ENCODE measurements around the gene INSL3. TPM values are rescaled to one million over a fixed set of nuclear protein-coding genes. Genes with fewer than 3 reads are reported as not detected.

INSL3 gene
- total RNA-seq, 1 experiment from 2014 or later: 4.0 TPM

GRCh38 chr19:17842663-17843291 lies 21.5 kb upstream of the INSL3 start:
- H3K36me3 ChIP-seq (ENCODE audit: low read depth): no peaks in the 10 kb centered on the region

GRCh38 chr19:17841810-17842662 lies 20.7 kb upstream of the INSL3 start:
- H4K20me1 ChIP-seq (ENCODE audit: insufficient read depth): no peaks in the 10 kb centered on the region
- BruUV-seq (replicated peaks): TSS peak; percentile 70
- ChIA-PET CTCF (interaction anchor here (0.6 to 0.8 kb wide), 2 partner anchors 12 to 166 kb away, joined by 3 read pairs; partner anchors contain the start of gene ARRDC2), POLR2A (ENCODE audit: unreplicated experiment) (interaction anchor here (0.5 to 1.5 kb wide), 5 partner anchors 8 to 459 kb away, joined by 3 to 14 read pairs (median 6); no protein-coding TSS in a partner anchor)
- peaks cover 12% of the 10 kb centered on the region for H3K79me2 ChIP-seq (ENCODE audit: low read depth)
- peaks cover 6% of the 10 kb centered on the region for H3F3A ChIP-seq (ENCODE audit: insufficient read depth, low read depth)
- H3K4me3 ChIP-seq: peak overlapping the region; percentile 93
- H3K4me2 ChIP-seq: peak overlapping the region; percentile 91
- H3K9me3 ChIP-seq (ENCODE audit: insufficient read depth, low read depth): no peaks in the 10 kb centered on the region
- peaks cover 10% of the 10 kb centered on the region for H3K4me1 ChIP-seq (replicated peaks; ENCODE audit: insufficient read depth)
- peak; percentile 91 to 96 for DNase-seq
- intact Hi-C loops (cut with micrococcal nuclease; ENCODE audit: unreplicated experiment): loop anchor here (1.0 kb wide), 3 partner anchors 12 to 64 kb away; partner anchors contain the start of gene B3GNT3
- peak overlapping the region; percentile 98 for H2AFZ ChIP-seq
- H3K27me3 ChIP-seq (ENCODE audit: insufficient read depth, low read depth): no peaks in the 10 kb centered on the region
- no peak for TF ChIP-seq EZH2 (IDR thresholded peaks at IDR 0.05; ENCODE audit: low read depth)
- peak overlapping the region; percentile 63 for H3K27ac ChIP-seq
- no peaks in the 10 kb centered on the region for H3K9me2 ChIP-seq (ENCODE audit: insufficient read depth)
- H3K36me3 ChIP-seq (ENCODE audit: low read depth): no peaks in the 10 kb centered on the region

More at GRCh38 chr19:17842663-17843291, 21.5 kb upstream of the INSL3 start:
- no peaks in the 10 kb centered on the region for H3K27me3 ChIP-seq (ENCODE audit: insufficient read depth, low read depth)
- peaks cover 10% of the 10 kb centered on the region for H3K4me1 ChIP-seq (replicated peaks; ENCODE audit: insufficient read depth)
- TF ChIP-seq CTCF (conservative IDR thresholded peaks at IDR 0.05): no peak
- TF ChIP-seq EZH2 (IDR thresholded peaks at IDR 0.05; ENCODE audit: low read depth): no peak
- peak overlapping the region; percentile 91 for H3K4me2 ChIP-seq
- H2AFZ ChIP-seq: peak overlapping the region; percentile 98
- ChIA-PET POLR2A (ENCODE audit: unreplicated experiment) (interaction anchor here (0.5 to 1.5 kb wide), 2 partner anchors 12 to 460 kb away, joined by 6 to 7 read pairs; no protein-coding TSS in a partner anchor), CTCF (interaction anchor here (0.6 kb wide), 1 partner anchor 165 kb away, joined by 3 read pairs; the partner anchor contains the start of gene ARRDC2)
- no peaks in the 10 kb centered on the region for H4K20me1 ChIP-seq (ENCODE audit: insufficient read depth)
- no peaks in the 10 kb centered on the region for H3K9me2 ChIP-seq (ENCODE audit: insufficient read depth)
- peaks cover 6% of the 10 kb centered on the region for H3F3A ChIP-seq (ENCODE audit: insufficient read depth, low read depth)
- H3K9me3 ChIP-seq (ENCODE audit: insufficient read depth, low read depth): no peaks in the 10 kb centered on the region
- peak overlapping the region; percentile 63 for H3K27ac ChIP-seq
- intact Hi-C loops (cut with micrococcal nuclease; ENCODE audit: unreplicated experiment): loop anchor here (1.0 kb wide), 3 partner anchors 12 to 64 kb away; partner anchors contain the start of gene B3GNT3
- peaks cover 12% of the 10 kb centered on the region for H3K79me2 ChIP-seq (ENCODE audit: low read depth)
- peak overlapping the region; percentile 93 for H3K4me3 ChIP-seq
- BruUV-seq (replicated peaks): no TSS peak
- DNase-seq: no peak

GRCh38 chr19:17841371-17841809 lies 20.1 kb upstream of the INSL3 start:
- peak overlapping the region; percentile 89 for H2AFZ ChIP-seq
- BruUV-seq (replicated peaks): TSS peak; percentile 62
- no peaks in the 10 kb centered on the region for H3K27me3 ChIP-seq (ENCODE audit: insufficient read depth, low read depth)
- POLR2A ChIA-PET (ENCODE audit: unreplicated experiment): interaction anchor here (0.5 to 1.5 kb wide), 3 partner anchors 9 to 70 kb away, joined by 3 to 7 read pairs (median 4); no protein-coding TSS in a partner anchor
- intact Hi-C loops (cut with micrococcal nuclease; ENCODE audit: unreplicated experiment): no loop called here
- TF ChIP-seq EZH2 (IDR thresholded peaks at IDR 0.05; ENCODE audit: low read depth) (no peak), CTCF (conservative IDR thresholded peaks at IDR 0.05) (no peak)
- H3K9me3 ChIP-seq (ENCODE audit: insufficient read depth, low read depth): no peaks in the 10 kb centered on the region
- peak overlapping the region; percentile 93 for H3K4me3 ChIP-seq
- no peaks in the 10 kb centered on the region for H3K36me3 ChIP-seq (ENCODE audit: low read depth)
- CTCF ChIA-PET: interaction anchor here (0.8 kb wide), 1 partner anchor 11 kb away, joined by 3 read pairs; no protein-coding TSS in a partner anchor
- no peak for DNase-seq
- peaks cover 12% of the 10 kb centered on the region for H3K79me2 ChIP-seq (ENCODE audit: low read depth)
- H3K9me2 ChIP-seq (ENCODE audit: insufficient read depth): no peaks in the 10 kb centered on the region
- peaks cover 6% of the 10 kb centered on the region for H3F3A ChIP-seq (ENCODE audit: insufficient read depth, low read depth)
- H4K20me1 ChIP-seq (ENCODE audit: insufficient read depth): no peaks in the 10 kb centered on the region
- H3K4me1 ChIP-seq (replicated peaks; ENCODE audit: insufficient read depth): peaks cover 10% of the 10 kb centered on the region
- H3K27ac ChIP-seq: peak overlapping the region; percentile 50
- H3K4me2 ChIP-seq: peak overlapping the region; percentile 91

Measured in PC-9 (cell line).